ENCODE measurements around the gene SIRPA.

SIRPA gene

GRCh38 chr20:1971893-1972586, 76.8 kb downstream of the SIRPA start:
- no peak for TF ChIP-seq CREB1 (IDR thresholded peaks at IDR 0.05; ENCODE audit: low read depth)
- no peak for TF ChIP-seq TEAD4 (IDR thresholded peaks at IDR 0.05)
- TF ChIP-seq USF1 (IDR thresholded peaks at IDR 0.05) = no peak
- no peak for TF ChIP-seq REST (IDR thresholded peaks at IDR 0.05; ENCODE audit: low read depth)
- no peak for TF ChIP-seq TCF12 (IDR thresholded peaks at IDR 0.05; ENCODE audit: low read depth)
- no peak for TF ChIP-seq MAX (IDR thresholded peaks at IDR 0.05)

GRCh38 chr20:1973601-1974440, 78.6 kb downstream of the SIRPA start:
- no peak for TF ChIP-seq YY1 (IDR thresholded peaks at IDR 0.05; ENCODE audit: low read depth)
- no peak for TF ChIP-seq CREB1 (IDR thresholded peaks at IDR 0.05; ENCODE audit: low read depth)
- no peak for TF ChIP-seq TEAD4 (IDR thresholded peaks at IDR 0.05)
- no peak for TF ChIP-seq NFIC (IDR thresholded peaks at IDR 0.05)
- no peak for TF ChIP-seq FOXM1 (IDR thresholded peaks at IDR 0.05; ENCODE audit: borderline replicate concordance, low read depth)
- no peak for TF ChIP-seq ZBTB7A (IDR thresholded peaks at IDR 0.05; ENCODE audit: low read depth)

- TF ChIP-seq NFIC (IDR thresholded peaks at IDR 0.05) (no peak), EP300 (IDR thresholded peaks at IDR 0.05; ENCODE audit: borderline replicate concordance) (no peak), CEBPB (IDR thresholded peaks at IDR 0.05) (no peak), YY1 (IDR thresholded peaks at IDR 0.05; ENCODE audit: low read depth) (no peak), TEAD4 (IDR thresholded peaks at IDR 0.05) (no peak), FOXM1 (IDR thresholded peaks at IDR 0.05; ENCODE audit: borderline replicate concordance, low read depth) (no peak), TAF1 (IDR thresholded peaks at IDR 0.05; ENCODE audit: low read depth) (no peak), USF1 (IDR thresholded peaks at IDR 0.05) (no peak), CREB1 (IDR thresholded peaks at IDR 0.05; ENCODE audit: low read depth) (no peak), REST (IDR thresholded peaks at IDR 0.05; ENCODE audit: low read depth) (no peak), TCF12 (IDR thresholded peaks at IDR 0.05; ENCODE audit: low read depth) (no peak), MAX (IDR thresholded peaks at IDR 0.05) (no peak), RAD21 (IDR thresholded peaks at IDR 0.05; ENCODE audit: low read depth) (no peak), EGR1 (IDR thresholded peaks at IDR 0.05) (no peak), ZBTB7A (IDR thresholded peaks at IDR 0.05; ENCODE audit: low read depth) (no peak)
Measured at GRCh38 chr20:1975291-1975690, 80.1 kb downstream of the SIRPA start.

GRCh38 chr20:1979106-1979778, 84.0 kb downstream of the SIRPA start:
- TF ChIP-seq YY1 (IDR thresholded peaks at IDR 0.05; ENCODE audit: low read depth) (no peak), EP300 (IDR thresholded peaks at IDR 0.05; ENCODE audit: borderline replicate concordance) (no peak), TCF12 (IDR thresholded peaks at IDR 0.05; ENCODE audit: low read depth) (no peak), REST (IDR thresholded peaks at IDR 0.05; ENCODE audit: low read depth) (peak; percentile 75)
